Measurements from ENCODE around the gene SENP7. TPM values are rescaled to one million over a fixed set of nuclear protein-coding genes. Genes with fewer than 3 reads are reported as not detected.

Gene SENP7
- total RNA-seq, 4 donors from 2014 or later = 8.8 to 52.5 (median 15.1) TPM

GRCh38 chr3:101387351-101387750 lies 125.7 kb downstream of the SENP7 start:
- ATAC-seq (ENCODE audit: low FRiP score) = no peak
- no peak for TF ChIP-seq CTCF (IDR thresholded peaks at IDR 0.05)
- no peak for DNase-seq (ENCODE audit: low spot score)

GRCh38 chr3:101384426-101384825 lies 128.6 kb downstream of the SENP7 start:
- ATAC-seq (ENCODE audit: low FRiP score) = no peak
- no peak for TF ChIP-seq CTCF (IDR thresholded peaks at IDR 0.05)
- no peak for DNase-seq (ENCODE audit: low spot score)

GRCh38 chr3:101383656-101384055 lies 129.4 kb downstream of the SENP7 start:
- no peak for ATAC-seq (ENCODE audit: low FRiP score)
- TF ChIP-seq CTCF (IDR thresholded peaks at IDR 0.05) = no peak
- DNase-seq (ENCODE audit: low spot score) = no peak

- no peak for ATAC-seq (ENCODE audit: low FRiP score)
- DNase-seq (ENCODE audit: low spot score) = no peak
- TF ChIP-seq CTCF (IDR thresholded peaks at IDR 0.05) = no peak
These were observed 129.8 kb downstream of the SENP7 start for GRCh38 chr3:101383156-101383575.

GRCh38 chr3:101381809-101382208 lies 131.2 kb downstream of the SENP7 start:
- ATAC-seq (ENCODE audit: low FRiP score) = no peak
- DNase-seq (ENCODE audit: low spot score) = no peak

GRCh38 chr3:101379658-101380376 lies 133.2 kb downstream of the SENP7 start:
- DNase-seq (ENCODE audit: low spot score) (no peak), ATAC-seq (ENCODE audit: low FRiP score) (no peak)
- no peak for TF ChIP-seq CTCF (IDR thresholded peaks at IDR 0.05)

More at GRCh38 chr3:101381809-101382208, 131.2 kb downstream of the SENP7 start:
- TF ChIP-seq CTCF (IDR thresholded peaks at IDR 0.05) = no peak

GRCh38 chr3:101377796-101378195 lies 135.2 kb downstream of the SENP7 start:
- ATAC-seq (ENCODE audit: low FRiP score) (no peak), DNase-seq (ENCODE audit: low spot score) (no peak)
- TF ChIP-seq CTCF (IDR thresholded peaks at IDR 0.05) = no peak
